ENCODE data around the gene CEBPG.

- TF ChIP-seq CREB5 (CRISPR knock-in tag; IDR thresholded peaks at IDR 0.05; ENCODE audit: low read depth): no peak
- no peak for TF ChIP-seq ZFP3 (CRISPR knock-in tag; IDR thresholded peaks at IDR 0.05)
- TF ChIP-seq TOX (CRISPR knock-in tag; IDR thresholded peaks at IDR 0.05; ENCODE audit: borderline replicate concordance): no peak
- no peak for TF ChIP-seq ZNF70 (CRISPR knock-in tag; IDR thresholded peaks at IDR 0.05)
- TF ChIP-seq, protein P1, sequence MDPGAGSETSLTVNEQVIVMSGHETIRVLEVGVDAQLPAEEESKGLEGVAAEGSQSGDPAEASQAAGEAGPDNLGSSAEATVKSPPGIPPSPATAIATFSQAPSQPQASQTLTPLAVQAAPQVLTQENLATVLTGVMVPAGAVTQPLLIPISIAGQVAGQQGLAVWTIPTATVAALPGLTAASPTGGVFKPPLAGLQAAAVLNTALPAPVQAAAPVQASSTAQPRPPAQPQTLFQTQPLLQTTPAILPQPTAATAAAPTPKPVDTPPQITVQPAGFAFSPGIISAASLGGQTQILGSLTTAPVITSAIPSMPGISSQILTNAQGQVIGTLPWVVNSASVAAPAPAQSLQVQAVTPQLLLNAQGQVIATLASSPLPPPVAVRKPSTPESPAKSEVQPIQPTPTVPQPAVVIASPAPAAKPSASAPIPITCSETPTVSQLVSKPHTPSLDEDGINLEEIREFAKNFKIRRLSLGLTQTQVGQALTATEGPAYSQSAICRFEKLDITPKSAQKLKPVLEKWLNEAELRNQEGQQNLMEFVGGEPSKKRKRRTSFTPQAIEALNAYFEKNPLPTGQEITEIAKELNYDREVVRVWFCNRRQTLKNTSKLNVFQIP (CRISPR knock-in tag; IDR thresholded peaks at IDR 0.05; ENCODE audit: borderline replicate concordance, low read depth): no peak
- no peak for TF ChIP-seq TSHZ2 (CRISPR knock-in tag; IDR thresholded peaks at IDR 0.05)
- no peak for TF ChIP-seq OSR1 (CRISPR knock-in tag; IDR thresholded peaks at IDR 0.05)
- no peak for TF ChIP-seq ZNF565 (CRISPR knock-in tag; conservative IDR thresholded peaks at IDR 0.05; ENCODE audit: low read depth)
- TF ChIP-seq, protein P2, sequence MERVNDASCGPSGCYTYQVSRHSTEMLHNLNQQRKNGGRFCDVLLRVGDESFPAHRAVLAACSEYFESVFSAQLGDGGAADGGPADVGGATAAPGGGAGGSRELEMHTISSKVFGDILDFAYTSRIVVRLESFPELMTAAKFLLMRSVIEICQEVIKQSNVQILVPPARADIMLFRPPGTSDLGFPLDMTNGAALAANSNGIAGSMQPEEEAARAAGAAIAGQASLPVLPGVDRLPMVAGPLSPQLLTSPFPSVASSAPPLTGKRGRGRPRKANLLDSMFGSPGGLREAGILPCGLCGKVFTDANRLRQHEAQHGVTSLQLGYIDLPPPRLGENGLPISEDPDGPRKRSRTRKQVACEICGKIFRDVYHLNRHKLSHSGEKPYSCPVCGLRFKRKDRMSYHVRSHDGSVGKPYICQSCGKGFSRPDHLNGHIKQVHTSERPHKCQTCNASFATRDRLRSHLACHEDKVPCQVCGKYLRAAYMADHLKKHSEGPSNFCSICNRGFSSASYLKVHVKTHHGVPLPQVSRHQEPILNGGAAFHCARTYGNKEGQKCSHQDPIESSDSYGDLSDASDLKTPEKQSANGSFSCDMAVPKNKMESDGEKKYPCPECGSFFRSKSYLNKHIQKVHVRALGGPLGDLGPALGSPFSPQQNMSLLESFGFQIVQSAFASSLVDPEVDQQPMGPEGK (CRISPR knock-in tag; IDR thresholded peaks at IDR 0.05; ENCODE audit: borderline replicate concordance): no peak
- no peak for TF ChIP-seq CSDC2 (CRISPR knock-in tag; IDR thresholded peaks at IDR 0.05)
- TF ChIP-seq ZC3H10 (CRISPR knock-in tag; IDR thresholded peaks at IDR 0.05): no peak
Observed at GRCh38 chr19:33365691-33366090, 7.8 kb upstream of the CEBPG start.

Measured in SK-N-SH treated with all-trans-retinoic acid at 6 μM for 48 hours (cell line).